IMR-90 (cell line): ENCODE measurements around the gene BLVRB.

ENCODE experiments used
- BHLHE40 ChIP-seq: fragments of 150-350 bp; IDR thresholded peaks from 2 replicates; pipeline ENCODE4 v1.6.1; 2016; ENCODE audit warnings: mild to moderate bottlenecking, low read depth, low read length
- CEBPB ChIP-seq: IDR thresholded peaks from 2 replicates; pipeline ENCODE4 v1.6.1; 2012; ENCODE audit warnings: low read depth, low read length, improper control_type of control experiment
- CHD1 ChIP-seq: IDR thresholded peaks from 2 replicates; pipeline ENCODE4 v1.6.1; 2012; ENCODE audit warnings: low read depth, low read length, improper control_type of control experiment
- CTCF ChIP-seq: conservative IDR thresholded peaks from 2 replicates; pipeline ENCODE4 v1.5.1; 2012; ENCODE audit warnings: mild to moderate bottlenecking, low read depth, low read length, improper control_type of control experiment
- ELK1 ChIP-seq: fragments of 150-350 bp; IDR thresholded peaks from 2 replicates; pipeline ENCODE4 v1.6.1; 2016; ENCODE audit warnings: low read depth, mild to moderate bottlenecking, low read length, moderate library complexity, borderline replicate concordance
- MAFK ChIP-seq: IDR thresholded peaks from 2 replicates; pipeline ENCODE4 v1.6.1; 2012; ENCODE audit warnings: low read depth, low read length, improper control_type of control experiment
- MAZ ChIP-seq: IDR thresholded peaks from 2 replicates; pipeline ENCODE4 v1.6.1; 2012; ENCODE audit warnings: low read depth, mild to moderate bottlenecking, low read length, improper control_type of control experiment, moderate library complexity, borderline replicate concordance
- MXI1 ChIP-seq: IDR thresholded peaks from 2 replicates; pipeline ENCODE4 v1.6.1; 2012; ENCODE audit warnings: low read depth, mild to moderate bottlenecking, low read length, moderate library complexity, borderline replicate concordance
- POLR2A ChIP-seq: IDR thresholded peaks from 2 replicates; pipeline ENCODE4 v1.6.1; 2012; ENCODE audit warnings: mild to moderate bottlenecking, low read depth, low read length
- RAD21 ChIP-seq: IDR thresholded peaks from 2 replicates; pipeline ENCODE4 v1.6.1; 2012; ENCODE audit warnings: low read length, improper control_type of control experiment
- RFX5 ChIP-seq: IDR thresholded peaks from 2 replicates; pipeline ENCODE4 v1.8.0; 2012; ENCODE audit warnings: low read depth, mild to moderate bottlenecking, low read length, moderate library complexity
- SMC3 ChIP-seq: fragments of 150-350 bp; IDR thresholded peaks from 2 replicates; pipeline ENCODE4 v1.6.1; 2016; ENCODE audit warnings: low read depth, mild to moderate bottlenecking, antibody characterized with exemption, low read length, moderate library complexity
- USF2 ChIP-seq: fragments of 150-350 bp; IDR thresholded peaks from 2 replicates; pipeline ENCODE4 v1.6.1; 2017; ENCODE audit warnings: mild to moderate bottlenecking, antibody characterized with exemption, low read length, low read depth

GRCh38 chr19:40412866-40413265, 52.7 kb downstream of the BLVRB start:
- no peak for TF ChIP-seq CTCF
- no peak for TF ChIP-seq SMC3
- no peak for TF ChIP-seq POLR2A
- TF ChIP-seq MAFK, result no peak
- no peak for TF ChIP-seq BHLHE40
- no peak for TF ChIP-seq USF2
- TF ChIP-seq ELK1, result no peak
- TF ChIP-seq RFX5, result no peak
- no peak for TF ChIP-seq CEBPB
- no peak for TF ChIP-seq MXI1
- TF ChIP-seq RAD21, result no peak
- TF ChIP-seq CHD1, result no peak
- no peak for TF ChIP-seq MAZ
